Endometrial microvascular endothelial cells (primary cell): ENCODE results near the gene ZNF652. TPM values are rescaled to one million over a fixed set of nuclear protein-coding genes. Genes with fewer than 3 reads are reported as not detected.
"Not testable (repeated sequence)": the region's sequence is repeated elsewhere in the genome, so short reads cannot be mapped to it uniquely, and the experiment has no call there.

Source experiments
- in situ Hi-C: cut with HindIII; loops from 2 replicates; pipeline ENCODE4 v1.10.0; 2017; ENCODE audit warnings: low sequenced_read_pairs, low pct_unique_long_range_greater_than_20kb; ENCODE audit errors: inconsistent ontology term
- total RNA-seq: library from RNA; depleted of rRNA; stranded (reverse); fragments of >200 nt; gene quantifications from one replicate; pipeline ENCODE4 v1.2.3, GENCODE V29; 2015; ENCODE audit errors: inconsistent ontology term

ZNF652 gene
- 5.9 TPM for total RNA-seq

DNA sequence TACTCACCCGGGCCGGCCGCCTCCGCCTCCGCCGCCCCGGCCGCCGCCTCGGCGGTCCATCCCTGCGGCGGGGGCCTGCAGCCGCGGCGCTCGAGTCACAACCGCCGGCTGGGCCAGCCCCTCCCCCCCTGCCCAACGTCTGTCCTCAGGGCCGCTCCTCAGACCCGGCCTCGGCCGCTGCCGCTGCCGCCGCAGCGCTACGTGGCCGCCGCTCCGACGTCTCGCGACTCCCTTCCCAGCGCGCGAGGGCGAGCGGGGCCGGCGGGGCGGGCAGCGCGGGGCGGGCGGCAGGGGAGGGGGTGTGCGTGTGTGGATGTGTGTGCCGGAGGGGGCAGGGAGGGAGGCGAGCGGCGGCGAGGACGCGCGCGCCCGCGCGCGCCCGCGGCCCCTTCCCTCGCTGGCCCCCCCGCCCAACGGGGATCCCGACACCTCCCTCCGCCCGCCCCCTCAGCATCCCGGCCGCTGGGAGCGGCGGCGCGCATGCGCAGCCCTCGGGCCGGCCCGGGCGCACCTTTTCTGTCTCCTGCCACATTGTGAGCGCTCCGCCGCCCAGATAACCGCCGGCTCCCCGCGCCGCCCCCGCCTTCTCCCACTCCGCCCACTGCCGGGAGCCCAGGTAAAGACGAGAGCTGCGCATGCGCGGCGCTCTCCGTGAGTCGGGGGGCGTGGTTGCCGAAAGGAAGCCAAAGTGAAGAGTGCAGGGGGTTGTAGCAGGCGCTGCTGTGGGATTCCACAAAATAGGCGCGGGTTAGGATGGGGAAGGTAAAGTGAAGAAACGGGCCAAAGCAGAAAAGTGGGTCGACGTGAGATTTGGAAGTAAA, at the start of gene ZNF652:
Gene ZNF652, minus strand, starts transcription at position 349 of the 821 bp plus-strand sequence. CDS start 44,525 bp downstream, outside the sequence.
- in situ Hi-C loops, result no loop called here

DNA sequence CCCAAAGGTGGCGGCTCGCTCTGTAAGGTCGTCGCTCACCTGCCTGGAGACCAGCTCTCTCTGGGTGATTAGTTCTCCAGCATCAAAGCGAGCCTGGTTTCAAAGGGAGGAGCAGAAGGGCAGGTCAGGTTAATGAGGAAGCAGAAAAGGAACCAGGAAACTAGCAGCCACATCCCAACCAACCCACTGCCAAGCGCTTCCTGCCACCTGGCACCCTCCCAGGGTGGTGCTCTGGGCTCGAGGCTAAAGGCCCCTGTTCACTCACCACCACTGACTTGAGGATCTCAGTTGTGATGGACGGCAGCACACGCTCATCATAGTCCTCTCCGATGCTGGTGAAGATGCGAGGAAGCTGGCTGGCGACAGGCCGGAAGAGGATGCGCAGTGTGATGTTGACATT, 47.0 kb upstream of the ZNF652 start:
- in situ Hi-C loops, result no loop called here

DNA sequence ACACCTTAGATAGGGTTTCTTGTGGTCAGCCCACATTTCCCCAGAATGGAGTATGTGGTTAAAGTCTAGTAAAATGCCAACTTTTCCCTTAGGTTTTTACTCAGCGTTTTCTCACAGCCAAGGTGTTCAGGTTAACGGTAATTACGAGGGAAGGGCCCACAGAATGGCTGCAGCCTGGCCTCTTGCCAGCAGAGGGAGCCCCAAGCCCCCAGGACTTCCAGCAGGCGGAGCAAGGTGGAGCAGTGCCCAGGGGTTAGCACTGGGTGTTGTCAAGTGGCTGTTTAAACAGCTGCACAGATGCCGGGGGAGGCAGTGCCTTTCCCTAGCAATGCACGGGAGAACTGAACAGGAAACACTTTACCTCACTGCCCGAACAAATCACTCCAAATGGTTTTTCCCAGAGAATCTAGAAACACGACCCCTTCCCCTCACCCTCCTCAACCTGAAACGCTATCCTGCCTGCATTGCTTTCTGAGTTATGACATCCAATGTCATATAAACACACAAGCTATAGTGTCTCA, 46.0 kb upstream of the ZNF652 start:
- in situ Hi-C loops, result no loop called here

DNA sequence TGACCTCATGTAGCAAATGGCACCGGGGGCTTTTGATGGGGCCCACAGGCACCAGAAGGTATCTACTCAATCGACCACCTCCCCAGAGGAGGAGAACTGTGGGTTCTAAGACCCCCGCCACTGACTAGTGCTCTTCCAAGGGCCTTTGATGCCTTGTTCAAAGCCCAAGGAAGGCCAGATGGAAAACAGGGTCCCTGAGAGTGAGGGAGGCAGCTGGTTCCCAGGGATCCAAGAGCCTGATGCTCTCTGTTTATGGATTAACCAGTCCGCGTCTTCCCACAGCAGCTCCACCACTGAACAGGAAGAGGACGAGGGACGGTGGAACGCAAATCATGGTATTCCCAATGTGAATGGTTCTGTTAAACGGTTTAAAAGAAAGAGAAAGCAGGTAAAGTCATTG, 45.0 kb upstream of the ZNF652 start:
- in situ Hi-C loops, result no loop called here

DNA sequence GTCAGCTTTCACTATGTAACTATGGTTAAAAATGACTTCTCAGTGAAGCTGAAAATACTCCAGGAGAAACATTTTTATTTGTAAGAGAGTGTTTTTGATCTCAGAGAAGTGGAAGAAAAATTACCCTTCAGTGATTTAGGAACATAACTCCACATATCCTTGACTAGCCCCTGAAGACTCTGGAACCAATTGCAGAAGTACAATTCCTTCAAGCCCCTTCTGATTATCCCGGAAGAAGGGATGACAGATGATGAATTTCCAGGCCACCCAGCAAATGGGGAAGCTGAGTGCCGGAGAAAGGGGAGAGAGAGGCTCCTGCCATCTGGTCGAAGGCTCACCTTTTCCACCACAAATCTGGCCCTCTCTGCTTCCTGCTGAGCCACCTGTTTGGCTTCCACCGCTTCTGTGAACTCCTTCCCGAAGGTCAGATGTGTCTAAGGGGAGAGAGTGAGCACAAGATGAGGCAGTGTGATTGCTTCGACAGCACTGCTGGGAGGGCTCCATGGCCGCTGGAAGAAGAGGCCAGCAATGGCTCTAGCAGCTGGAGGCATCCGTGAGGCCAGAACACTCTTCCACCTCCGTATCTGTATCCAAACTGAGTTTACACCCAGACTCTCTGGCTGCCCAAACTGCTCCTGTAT, 44.5 kb upstream of the ZNF652 start:
- in situ Hi-C loops, result no loop called here

DNA sequence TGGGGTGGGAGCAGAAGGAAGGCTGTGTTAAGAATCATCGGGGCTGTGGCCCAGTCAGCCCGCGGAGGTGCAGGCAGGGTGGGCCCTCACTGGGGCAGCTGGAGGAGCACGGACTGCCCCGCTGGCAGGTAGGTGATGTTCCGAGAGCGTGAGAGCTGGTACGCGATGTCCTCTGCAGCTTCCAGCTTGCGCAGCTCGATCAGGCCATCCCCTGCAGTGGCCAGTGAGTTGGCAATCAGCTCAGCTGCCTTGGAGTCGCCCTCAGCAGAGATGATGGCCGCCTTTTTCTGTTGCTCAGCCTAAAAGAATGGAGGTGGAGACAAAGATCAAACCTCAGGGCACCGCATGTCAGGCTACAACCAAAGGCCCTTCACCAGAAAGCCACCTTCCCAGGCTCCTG, 42.9 kb upstream of the ZNF652 start:
- in situ Hi-C loops, result no loop called here

DNA sequence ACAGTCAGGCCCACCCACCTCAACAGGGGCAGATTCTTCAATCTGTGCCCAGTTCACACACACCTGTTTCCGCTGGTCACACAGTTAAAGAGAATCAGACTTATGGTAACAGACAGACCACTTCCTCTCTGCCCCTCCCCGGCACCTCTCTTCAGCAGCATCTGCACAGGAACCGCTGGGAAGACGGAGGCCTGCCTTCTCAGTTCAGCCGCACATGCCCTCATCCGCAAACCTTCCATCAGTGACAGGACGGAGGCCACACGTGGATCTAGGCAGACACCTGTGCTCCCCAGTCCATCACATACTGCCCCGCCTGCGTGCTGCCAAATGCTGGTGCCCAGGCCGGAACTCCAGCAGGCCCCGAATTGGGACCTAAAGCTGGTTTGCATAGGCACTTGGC, 42.3 kb upstream of the ZNF652 start:
- in situ Hi-C loops, result no loop called here

DNA sequence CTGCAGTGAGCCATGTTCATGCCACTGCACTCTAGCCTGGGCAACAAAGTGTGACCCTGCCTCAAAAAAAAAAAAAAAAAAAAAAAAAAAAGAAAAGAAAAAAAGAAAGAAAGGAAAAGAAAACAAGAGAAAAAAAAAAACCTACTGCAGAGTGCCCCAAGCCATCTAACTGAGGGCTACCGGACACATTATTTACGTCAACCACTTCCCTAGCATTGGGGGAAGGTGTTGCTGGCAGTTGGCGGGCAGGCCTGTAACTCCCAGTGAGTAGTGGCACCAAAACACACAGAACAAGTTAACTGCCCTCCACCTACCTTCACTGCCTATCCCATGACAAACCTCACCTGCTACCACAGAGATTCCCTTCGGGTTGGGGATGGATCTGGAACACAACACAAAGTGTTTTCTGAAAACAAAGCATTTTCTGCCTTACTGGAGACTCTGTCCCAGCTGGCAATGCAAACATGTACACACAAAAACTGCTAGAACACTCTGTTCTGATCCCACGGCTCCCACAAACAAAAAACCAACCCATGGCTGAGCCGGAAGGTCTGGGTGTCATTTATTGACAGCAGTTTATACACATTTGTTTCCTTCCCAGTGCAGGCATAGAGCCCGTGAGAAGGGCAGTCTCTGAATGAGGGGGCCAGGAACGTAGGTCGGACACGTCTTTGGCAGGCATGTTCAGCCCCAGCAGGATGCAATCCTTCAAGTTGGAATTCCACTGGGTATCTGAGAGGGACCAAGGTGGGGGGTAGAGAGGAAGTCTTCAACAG, 41.7 kb upstream of the ZNF652 start:
- in situ Hi-C loops, result no loop called here

DNA sequence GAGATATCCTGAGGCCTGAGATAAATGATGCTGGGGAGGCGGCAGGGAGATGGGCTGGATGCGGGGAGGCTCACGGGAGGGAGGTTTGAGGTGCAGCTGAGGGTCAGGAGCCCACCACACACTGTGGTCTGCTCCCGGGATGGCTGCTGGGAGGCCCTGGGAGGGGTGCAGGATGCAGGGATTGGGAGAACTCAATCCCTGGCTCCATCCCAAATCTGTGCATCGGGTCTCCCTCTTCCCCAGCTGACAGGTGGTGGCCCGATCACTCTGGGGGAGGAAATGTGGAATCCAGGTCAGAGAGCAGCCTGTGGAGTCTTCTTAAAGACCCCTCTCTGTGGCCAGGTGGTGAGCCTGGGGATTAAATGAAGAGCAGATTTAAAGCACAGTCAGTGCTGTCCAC, 40.7 kb upstream of the ZNF652 start:
- in situ Hi-C loops, result no loop called here

DNA sequence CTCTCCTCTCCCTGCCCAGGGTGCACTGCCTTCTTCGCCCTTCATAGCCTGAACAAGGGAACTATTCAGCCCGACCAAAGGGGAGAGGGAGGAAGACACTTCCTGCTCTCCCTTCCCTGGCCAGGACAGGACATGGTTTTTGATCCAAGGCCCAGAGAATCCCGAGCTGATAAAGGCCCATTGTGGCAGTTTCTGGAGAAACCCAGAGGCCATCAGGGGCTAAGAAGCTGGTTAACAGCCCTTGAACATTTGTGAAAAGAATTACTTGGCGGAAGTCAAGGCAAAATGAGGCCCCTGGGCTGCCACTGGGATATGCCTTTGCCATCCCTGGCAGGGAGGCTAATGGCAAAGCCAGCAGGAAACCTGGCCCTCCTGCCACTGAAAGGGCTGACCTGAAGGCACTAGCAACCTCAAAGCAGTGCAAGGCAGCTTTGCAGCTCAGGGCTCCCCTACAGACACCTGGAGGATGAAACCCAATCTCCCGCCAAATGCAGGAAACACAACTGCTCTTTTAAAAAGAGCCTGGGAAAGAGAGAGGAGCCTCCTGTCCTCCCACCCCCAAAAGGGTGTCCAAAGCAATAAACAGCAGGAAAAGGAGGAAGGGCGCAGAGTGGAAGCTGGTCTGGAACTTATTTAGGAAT, 40.0 kb upstream of the ZNF652 start:
- in situ Hi-C loops, result no loop called here

DNA sequence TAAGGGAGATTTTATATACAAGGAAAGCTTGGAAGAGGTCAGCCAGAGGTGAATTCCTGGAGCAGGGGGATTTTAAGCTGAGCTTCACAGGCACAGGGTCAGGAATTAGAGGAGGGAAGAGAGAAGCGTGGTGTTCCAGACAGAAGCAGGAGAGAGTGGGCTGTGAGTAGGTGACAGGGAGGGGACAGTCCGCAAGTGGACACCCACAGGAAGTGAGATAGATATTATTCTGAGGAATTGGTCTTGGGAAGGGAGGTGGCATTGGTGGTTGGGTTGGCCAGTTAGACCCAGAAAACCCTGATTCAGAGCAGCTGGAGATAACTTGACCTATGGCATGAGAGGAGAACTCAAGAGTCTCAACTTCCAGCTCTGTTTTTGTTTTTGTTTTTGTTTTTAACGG, 37.9 kb upstream of the ZNF652 start:
- in situ Hi-C loops, result no loop called here

DNA sequence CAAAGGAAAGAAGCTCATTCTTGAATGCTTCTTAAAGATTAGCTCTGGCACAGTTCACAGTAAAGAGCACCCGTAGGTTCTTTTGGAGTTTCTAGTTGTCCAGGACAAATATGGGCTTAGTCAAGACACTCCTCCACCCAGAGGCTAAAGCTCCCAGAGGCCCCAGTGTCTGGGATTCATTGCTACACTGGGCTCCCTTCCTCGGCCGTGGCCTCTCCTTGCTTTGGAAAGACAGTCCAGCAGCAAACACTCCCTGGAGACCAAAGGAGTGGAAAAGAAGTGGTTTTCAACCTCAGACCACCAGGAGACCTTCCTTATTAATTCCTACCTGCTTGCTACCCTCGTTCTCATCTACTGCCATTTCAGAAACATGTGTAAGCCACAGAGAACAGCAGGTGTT, 35.5 kb upstream of the ZNF652 start:
- in situ Hi-C loops, result no loop called here

DNA sequence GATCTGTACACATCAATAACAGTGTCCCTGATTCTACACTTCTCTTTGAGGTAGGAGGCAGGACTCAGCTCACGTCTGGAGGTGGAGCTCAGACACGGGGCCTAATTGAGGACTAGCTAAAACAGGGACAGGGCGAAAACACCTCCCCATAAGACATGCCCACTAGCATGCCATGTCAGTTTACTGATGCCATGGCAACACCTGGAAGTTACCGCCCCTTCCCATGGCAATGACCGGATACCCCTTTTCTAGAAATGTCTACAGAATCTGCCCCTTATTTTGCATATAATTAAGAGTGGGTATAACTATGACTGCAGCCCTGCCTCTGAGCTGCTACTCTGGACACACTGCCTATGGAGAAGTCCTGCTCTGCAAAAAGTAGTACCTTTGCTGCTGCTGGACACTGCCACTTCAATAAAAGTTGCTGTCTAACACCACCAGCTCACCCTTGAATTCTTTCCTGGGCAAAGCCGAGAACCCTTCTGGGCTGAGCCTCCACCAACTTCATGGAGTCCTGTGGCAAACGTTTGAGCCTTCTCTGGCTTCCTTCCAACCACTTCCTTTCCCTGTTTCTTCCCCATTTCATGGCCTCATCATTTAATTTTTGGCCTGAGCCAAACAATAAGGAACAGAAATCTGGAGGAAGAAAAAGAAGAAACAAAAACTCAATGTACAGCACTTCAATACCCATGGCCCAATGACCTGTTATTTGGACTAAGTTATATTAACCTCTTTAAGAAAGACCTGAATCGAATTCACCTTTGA, 31.6 kb upstream of the ZNF652 start:
- in situ Hi-C loops, result no loop called here

DNA sequence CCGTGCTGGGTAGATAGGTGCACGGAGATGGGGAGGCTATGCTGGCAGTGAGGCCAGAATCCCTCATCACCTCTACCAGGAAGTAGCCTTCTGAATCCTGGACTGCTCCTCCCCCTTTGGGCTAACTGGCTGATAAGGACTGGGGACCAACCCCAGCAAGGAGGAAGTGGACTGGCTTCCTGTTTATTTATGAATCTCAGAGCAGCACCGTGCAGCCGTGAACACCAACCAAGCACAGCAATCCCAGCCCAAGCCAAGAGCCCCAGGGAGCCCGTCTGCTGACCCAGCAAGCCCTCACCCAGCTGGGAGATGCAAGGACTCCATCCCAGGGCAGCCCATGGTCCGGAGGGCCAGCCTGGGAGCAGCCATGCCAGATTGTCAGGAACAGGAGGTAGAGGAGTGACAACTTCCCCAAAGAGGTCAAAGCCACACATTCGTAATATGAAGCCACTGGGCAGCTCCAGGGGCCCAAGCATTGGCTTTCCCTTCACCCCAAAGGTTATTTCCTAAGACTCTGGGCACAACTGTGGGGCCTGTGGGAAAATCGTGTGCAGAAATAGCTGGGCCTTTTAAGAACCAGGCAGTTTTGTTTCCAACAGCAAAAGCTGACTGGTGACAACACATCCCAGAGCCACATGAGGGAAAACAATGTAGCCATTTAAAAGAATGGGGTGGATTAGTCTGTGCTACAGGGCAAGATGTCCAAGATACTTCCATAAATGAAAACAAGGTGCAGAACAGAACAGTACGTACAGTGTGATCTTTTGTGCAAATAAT, 28.7 kb upstream of the ZNF652 start:
- in situ Hi-C loops, result no loop called here

DNA sequence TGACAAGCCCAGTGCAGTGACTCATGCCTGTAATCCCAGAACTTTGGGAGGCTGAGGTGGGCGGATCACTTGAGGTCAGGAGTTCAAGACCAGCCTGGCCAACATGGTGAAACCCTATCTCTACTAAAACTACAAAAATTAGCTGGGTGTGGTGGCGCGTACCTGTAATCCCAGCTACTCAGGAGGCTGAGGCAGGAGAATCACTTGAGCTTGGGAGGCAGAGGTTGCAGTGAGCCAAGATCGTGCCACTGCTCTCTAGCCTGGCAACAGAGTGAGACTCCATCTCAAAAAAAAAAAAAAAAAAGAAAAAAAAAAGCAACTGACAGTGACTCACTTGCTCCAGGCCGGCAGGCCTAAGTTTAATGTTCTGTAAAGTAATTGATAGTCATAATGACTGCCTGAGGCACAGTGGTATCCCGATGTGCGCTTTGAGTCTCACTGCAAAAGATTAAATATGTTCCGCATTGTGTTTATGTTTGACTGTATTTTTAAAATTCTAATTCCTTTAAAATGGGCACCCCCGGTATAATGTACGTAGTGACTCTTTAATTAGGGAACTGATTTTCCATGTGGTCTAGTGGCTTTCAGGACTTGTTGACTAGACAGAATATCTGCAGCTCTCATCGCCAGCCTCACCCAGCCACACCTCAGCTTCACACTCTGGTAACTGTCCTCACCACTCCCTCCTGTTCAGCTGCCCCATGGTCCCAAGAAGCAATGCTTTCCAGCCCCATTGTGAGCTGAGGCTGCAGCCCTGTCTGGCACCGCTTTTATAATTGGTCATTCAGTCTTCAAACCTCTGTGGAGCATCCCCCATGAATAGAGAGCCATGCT, 27.7 kb upstream of the ZNF652 start:
- in situ Hi-C loops, result not testable (repeated sequence)

DNA sequence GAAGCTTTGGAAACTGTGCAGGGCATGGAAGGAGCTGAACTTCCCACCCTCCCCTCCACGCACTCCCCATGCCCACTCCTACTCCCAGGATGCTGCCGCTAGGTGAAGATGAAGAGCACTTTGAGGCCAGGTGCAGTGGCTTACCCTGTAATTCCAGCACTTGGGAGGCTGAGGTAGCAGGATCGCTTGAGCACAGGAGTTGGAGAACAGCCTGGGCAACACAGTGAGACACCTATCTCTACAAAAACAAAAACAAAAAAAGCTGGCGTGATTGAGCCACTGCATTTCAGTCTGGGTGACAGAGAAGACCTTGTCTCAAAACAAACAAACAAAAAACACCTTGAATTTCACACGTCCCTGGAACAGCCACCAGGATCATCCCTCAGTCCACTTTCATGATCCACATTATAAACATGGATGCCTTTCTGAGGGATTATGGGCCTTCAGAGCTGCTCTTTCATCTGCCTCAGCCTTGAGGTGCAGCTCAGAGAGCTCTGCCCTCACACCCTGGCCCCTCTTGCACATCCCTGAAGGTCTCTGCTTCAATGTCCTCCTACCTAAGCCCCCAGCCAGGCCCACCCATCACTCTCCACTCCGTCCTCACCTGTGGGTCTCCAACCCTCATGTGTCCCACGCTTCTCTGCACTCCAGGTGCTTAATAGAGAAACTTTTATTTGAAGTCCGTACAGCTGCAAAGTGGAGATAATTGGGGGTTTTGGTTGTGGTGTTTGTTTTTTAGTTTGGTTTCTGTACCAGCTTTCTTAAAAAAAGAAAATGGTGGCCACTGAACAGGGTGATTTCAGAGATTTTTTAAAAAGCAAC, 26.9 kb upstream of the ZNF652 start:
- in situ Hi-C loops, result no loop called here
